Thyroid gland (tissue), 4 donors: ENCODE results near the gene CBL. TPM values are rescaled to one million over a fixed set of nuclear protein-coding genes. Genes with fewer than 3 reads are reported as not detected.

Experiments
- DNase-seq, 2 donors: peaks; one replicate each; pipeline ENCODE4 v3.0.0-alpha.2; 2019
- H3K27ac ChIP-seq, 3 donors: fragments of 200-600 bp; sonication (generic); 1 replicate in 2 of 3; 2 replicates in 1 of 3; pipeline ENCODE4 v1.5.1; 2016 to 2019; ENCODE audit warnings: mild to moderate bottlenecking in 1 of 3, moderate library complexity in 1 of 3
- H3K27me3 ChIP-seq: fragments of 200-600 bp; sonication (generic); one replicate; pipeline ENCODE4 v1.5.1; 2019
- H3K36me3 ChIP-seq, 2 donors: fragments of 200-600 bp; sonication (generic); one replicate each; pipeline ENCODE4 v1.5.1; 2016 to 2019
- H3K4me1 ChIP-seq, 2 donors: fragments of 200-600 bp; sonication (generic); one replicate each; pipeline ENCODE4 v1.5.1; 2017 to 2019
- H3K4me3 ChIP-seq, 3 donors: fragments of 200-600 bp; sonication (generic); replicated peaks in 1 of 3; 1 replicate in 2 of 3; 2 replicates in 1 of 3; pipeline ENCODE4 v1.5.1; 2016; ENCODE audit warnings: mild to moderate bottlenecking in 1 of 3
- H3K9me3 ChIP-seq: fragments of 200-600 bp; sonication (generic); one replicate; pipeline ENCODE4 v1.5.1; 2017
- CTCF ChIP-seq, 6 experiments: fragments of 200-600 bp in 3 of 6; fragments of 450-650 bp in 3 of 6; sonication (generic) in 3 of 6; IDR thresholded peaks; one replicate each; pipeline ENCODE4 v1.5.1; 2016 to 2019; ENCODE audit warnings: antibody characterized with exemption in 6 of 6, mild to moderate bottlenecking in 2 of 6, inconsistent platforms in 1 of 6, moderate library complexity in 1 of 6
- POLR2A ChIP-seq, 2 donors: fragments of 450-650 bp; IDR thresholded peaks; one replicate each; pipeline ENCODE4 v1.6.1; 2017; ENCODE audit warnings: antibody characterized with exemption in 2 of 2, mild to moderate bottlenecking in 2 of 2, moderate library complexity in 1 of 2
- WGBS, 2 donors: methylation state at CpG; one replicate each; pipeline ENCODE4 v1.1.5; 2017; 5-methylcytosine and 5-hydroxymethylcytosine counted together
- intact Hi-C: fragments of 100-400 bp; cut with DNase I; formaldehyde crosslinking; loops from one replicate; pipeline ENCODE4 v1.15.1; 2023
- total RNA-seq, 4 donors: library from RNA; depleted of rRNA; stranded (reverse); fragments of >200 nt; gene quantifications; one replicate each; pipeline ENCODE4 v1.2.3, GENCODE V29; 2016

The CBL gene
- total RNA-seq, 4 donors from 2014 or later = 9.4 to 14.5 (median 13.9) TPM

- peaks cover 6 to 8% of the 10 kb centered on the region in 2 donors for H3K4me1 ChIP-seq
- 86 to 88% methylated on average over 15 to 17 of the region's 20 CpGs for WGBS, 2 donors
These were observed 104.5 kb downstream of the CBL start for GRCh38 chr11:119310682-119311052.

GRCh38 chr11:119314726-119315125 is 108.6 kb downstream of the CBL start:
- Histone ChIP-seq H3K9me3 (no peaks in the 10 kb centered on the region), H3K4me1 (peaks cover 18 to 30% of the 10 kb centered on the region in 2 donors), H3K27ac (peak overlapping the region in 1 of 3 donors; percentile 65), H3K36me3 (no peaks in the 10 kb centered on the region), H3K27me3 (peaks cover 12% of the 10 kb centered on the region), H3K4me3 (peak overlapping the region in 1 of 3 donors; percentile 24)
- intact Hi-C loops = no loop called here
- no peak for TF ChIP-seq POLR2A (IDR thresholded peaks at IDR 0.05)
- TF ChIP-seq CTCF (IDR thresholded peaks at IDR 0.05) = no peak
- 67 to 76% methylated on average over 17 to 18 of the region's 18 CpGs for WGBS, 2 donors
- no peak for DNase-seq

More at GRCh38 chr11:119310682-119311052, 104.5 kb downstream of the CBL start:
- no peak overlapping the region for H3K4me3 ChIP-seq
- no peaks in the 10 kb centered on the region for H3K36me3 ChIP-seq
- TF ChIP-seq POLR2A (IDR thresholded peaks at IDR 0.05) (no peak), CTCF (IDR thresholded peaks at IDR 0.05) (no peak)
- peaks cover 5% of the 10 kb centered on the region for H3K27me3 ChIP-seq
- DNase-seq = no peak
- intact Hi-C loops = no loop called here
- no peaks in the 10 kb centered on the region for H3K9me3 ChIP-seq
- H3K27ac ChIP-seq = no peak overlapping the region

- TF ChIP-seq CTCF (IDR thresholded peaks at IDR 0.05) (no peak), POLR2A (IDR thresholded peaks at IDR 0.05) (no peak)
These were observed 109.2 kb downstream of the CBL start for GRCh38 chr11:119315131-119316015.

GRCh38 chr11:119316016-119316728 is 110.0 kb downstream of the CBL start:
- intact Hi-C loops = no loop called here
- peak overlapping the region in 1 of 3 donors; percentile 32 for H3K4me3 ChIP-seq

More at GRCh38 chr11:119315131-119316015, 109.2 kb downstream of the CBL start:
- no peaks in the 10 kb centered on the region for H3K9me3 ChIP-seq
- peak overlapping the region in 2 of 3 donors; percentile 65 for H3K27ac ChIP-seq
- peak in 1 of 2 donors; percentile 30 for DNase-seq
- 7 to 18% methylated on average over 22 to 24 of the region's 29 CpGs for WGBS, 2 donors
- intact Hi-C loops = no loop called here
- H3K27me3 ChIP-seq = peaks cover 12% of the 10 kb centered on the region
- peaks cover 18 to 36% of the 10 kb centered on the region in 2 donors for H3K4me1 ChIP-seq
- H3K4me3 ChIP-seq = peak overlapping the region in 1 of 3 donors; percentile 32
- no peaks in the 10 kb centered on the region for H3K36me3 ChIP-seq

More at GRCh38 chr11:119316016-119316728, 110.0 kb downstream of the CBL start:
- no peaks in the 10 kb centered on the region for H3K9me3 ChIP-seq
- DNase-seq = peak; percentile 57 to 74
- WGBS, 2 donors = 2% methylated on average over 13 of the region's 46 CpGs; no CpG with 5 or more reads in 1 of the 2 donors
- TF ChIP-seq CTCF (IDR thresholded peaks at IDR 0.05) = no peak
- TF ChIP-seq POLR2A (IDR thresholded peaks at IDR 0.05) = no peak
- peak overlapping the region; percentile 41 to 65 (median 65) for H3K27ac ChIP-seq
- H3K27me3 ChIP-seq = peaks cover 12% of the 10 kb centered on the region
- no peaks in the 10 kb centered on the region for H3K36me3 ChIP-seq
- peaks cover 24 to 44% of the 10 kb centered on the region in 2 donors for H3K4me1 ChIP-seq
